Spleen (tissue), 11 donors: ENCODE results near the gene USP53. TPM values are rescaled to one million over a fixed set of nuclear protein-coding genes. Genes with fewer than 3 reads are reported as not detected.

ENCODE experiments used
- DNase-seq: peaks from one replicate; pipeline ENCODE4 v3.0.0-alpha.2; 2020
- H3K27ac ChIP-seq, 8 donors: fragments of 200-600 bp; sonication (generic) in 7 of 8; 1 replicate in 4 of 8; 2 replicates in 4 of 8; pipeline versions ENCODE4 v1.5.0 to v1.8.0; 2016 to 2021; ENCODE audit warnings: inconsistent platforms in 4 of 8, mild to moderate bottlenecking in 4 of 8, moderate library complexity in 1 of 8
- H3K27me3 ChIP-seq, 7 donors: fragments of 200-600 bp; sonication (generic) in 6 of 7; replicated peaks in 1 of 7; 1 replicate in 4 of 7; 2 replicates in 3 of 7; pipeline versions ENCODE4 v1.5.0 to v1.8.0; 2016 to 2021; ENCODE audit warnings: inconsistent platforms in 3 of 7, mild to moderate bottlenecking in 1 of 7
- H3K36me3 ChIP-seq, 6 donors: fragments of 200-600 bp; sonication (generic) in 5 of 6; 1 replicate in 4 of 6; 2 replicates in 2 of 6; pipeline versions ENCODE4 v1.5.0 to v1.8.0; 2016 to 2021; ENCODE audit warnings: inconsistent platforms in 2 of 6
- H3K4me1 ChIP-seq, 6 donors: fragments of 200-600 bp; sonication (generic) in 5 of 6; 1 replicate in 3 of 6; 2 replicates in 3 of 6; pipeline versions ENCODE4 v1.5.0 to v1.8.0; 2016 to 2021; ENCODE audit warnings: inconsistent platforms in 3 of 6
- H3K4me3 ChIP-seq, 8 donors: fragments of 200-600 bp; sonication (generic) in 7 of 8; 1 replicate in 4 of 8; 2 replicates in 4 of 8; pipeline versions ENCODE4 v1.5.0 to v1.8.0; 2016 to 2021; ENCODE audit warnings: inconsistent platforms in 4 of 8, mild to moderate bottlenecking in 4 of 8, moderate library complexity in 2 of 8
- H3K9me3 ChIP-seq, 8 donors: fragments of 200-600 bp; sonication (generic) in 7 of 8; 1 replicate in 4 of 8; 2 replicates in 4 of 8; pipeline versions ENCODE4 v1.5.0 to v1.8.0; 2016 to 2021; ENCODE audit warnings: inconsistent platforms in 4 of 8
- CTCF ChIP-seq, 11 experiments: fragments of 200-600 bp in 7 of 11; fragments of 450-650 bp in 4 of 11; sonication (generic) in 4 of 11; IDR thresholded peaks in 8 of 11; conservative IDR thresholded peaks in 3 of 11; 1 replicate in 7 of 11; 2 replicates in 4 of 11; pipeline versions ENCODE4 v1.4.0 to v1.8.0; 2016 to 2021; ENCODE audit warnings: antibody characterized with exemption in 11 of 11, inconsistent platforms in 4 of 11, mild to moderate bottlenecking in 1 of 11
- POLR2A ChIP-seq, 3 donors: fragments of 450-650 bp; IDR thresholded peaks; one replicate each; pipeline ENCODE4 v1.5.1; 2017; ENCODE audit warnings: antibody characterized with exemption in 3 of 3, mild to moderate bottlenecking in 1 of 3
- POLR2AphosphoS5 ChIP-seq, 3 donors: sonication (generic); formaldehyde crosslinking; IDR thresholded peaks; one replicate each; pipeline ENCODE4 v1.5.1; 2017; ENCODE audit warnings: antibody characterized with exemption in 3 of 3
- WGBS, 5 donors: extraction: QIAGEN DNeasy Blood & Tissue Kit in 3 of 5; methylation state at CpG; one replicate each; pipeline versions ENCODE4 v1.1.5 to v1.1.7; 2013 to 2018; 5-methylcytosine and 5-hydroxymethylcytosine counted together
- intact Hi-C: fragments of 100-400 bp; cut with DNase I; formaldehyde crosslinking; loops from one replicate; pipeline ENCODE4 v1.15.0; 2023; ENCODE audit warnings: low total_unique reads
- polyA plus RNA-seq, 3 donors: library from polyadenylated mRNA; stranded (reverse); fragments of 200-250 nt; gene quantifications; one replicate each; pipeline ENCODE4 v1.2.1, GENCODE V29; 2013
- total RNA-seq, 7 donors: library from RNA; depleted of rRNA in 3 of 7; stranded (reverse); fragments of >200 nt in 3 of 7; fragmentation: NEBNext Ultra II Directional in 4 of 7; extraction: Animal tissue kit (Norgen Biotek cat#: 25700) in 4 of 7; gene quantifications; one replicate each; pipeline versions ENCODE4 v1.1.0 to v1.2.1, GENCODE V29; 2016 to 2021
- donor health status: healthy with polysubstance abuse.
- donor health status: DM: no; HTN: no; CAD: no; lungs with moderate emphysema.
- donor health status: DM: no; HTN: no; CAD: no.
- donor health status: Bipolar disorder and iron deficiency.
- donor health status: healthy.
- donor health status: DM: no; HTN: no; CAD: no.
- donor health status: DM: yes; HTN: yes; CAD: no.

The USP53 gene
- total and polyA plus RNA-seq, 10 donors = 4.0 to 42.6 (median 18.6) TPM

GRCh38 chr4:119207051-119207450 is 5.5 kb upstream of the USP53 start:
- 11 to 18% (median 15%) methylated on average over 1 of the region's 1 CpG for WGBS, 5 donors
- Histone ChIP-seq H3K27me3 (no peaks in the 10 kb centered on the region), H3K4me3 (no peak overlapping the region), H3K4me1 (peaks cover 0 to 12% (median 0%) of the 10 kb centered on the region in 6 donors), H3K9me3 (no peaks in the 10 kb centered on the region), H3K36me3 (no peaks in the 10 kb centered on the region), H3K27ac (peak overlapping the region in 5 of 8 donors; percentile 3 to 56 (median 52))
- TF ChIP-seq POLR2A (IDR thresholded peaks at IDR 0.05) (no peak), POLR2AphosphoS5 (IDR thresholded peaks at IDR 0.05) (no peak), CTCF (IDR thresholded peaks at IDR 0.05 in 8 of 11, conservative IDR thresholded peaks at IDR 0.05 in 3 of 11) (no peak)
- intact Hi-C loops = no loop called here
- DNase-seq = no peak

- no peak for DNase-seq
- intact Hi-C loops = no loop called here
- Histone ChIP-seq H3K4me3 (no peak overlapping the region), H3K9me3 (no peaks in the 10 kb centered on the region), H3K4me1 (peaks cover 0 to 26% (median 11%) of the 10 kb centered on the region in 6 donors), H3K27me3 (no peaks in the 10 kb centered on the region), H3K27ac (peak overlapping the region in 1 of 8 donors; percentile 21), H3K36me3 (no peaks in the 10 kb centered on the region)
- TF ChIP-seq POLR2A (IDR thresholded peaks at IDR 0.05) = no peak
- no peak for TF ChIP-seq CTCF (IDR thresholded peaks at IDR 0.05 in 8 of 11, conservative IDR thresholded peaks at IDR 0.05 in 3 of 11)
- TF ChIP-seq POLR2AphosphoS5 (IDR thresholded peaks at IDR 0.05) = no peak
Measured at GRCh38 chr4:119209077-119209476, 3.4 kb upstream of the USP53 start.

- WGBS, 5 donors = 90 to 100% (median 93%) methylated on average over 1 of the region's 1 CpG
- intact Hi-C loops = no loop called here
Measured at GRCh38 chr4:119209586-119209985, 2.9 kb upstream of the USP53 start.

GRCh38 chr4:119210775-119211174 is 1.7 kb upstream of the USP53 start:
- no peak overlapping the region for H3K27ac ChIP-seq
- intact Hi-C loops = loop anchor here (5.0 to 10.0 kb wide), 2 partner anchors 92 to 166 kb away; a partner anchor contains a TSS
- H3K4me1 ChIP-seq = peaks cover 0 to 36% (median 15%) of the 10 kb centered on the region in 6 donors
- DNase-seq = no peak
- H3K36me3 ChIP-seq = no peaks in the 10 kb centered on the region
- H3K27me3 ChIP-seq = no peaks in the 10 kb centered on the region
- 80 to 93% (median 86%) methylated on average over 4 of the region's 4 CpGs for WGBS, 5 donors
- TF ChIP-seq POLR2A (IDR thresholded peaks at IDR 0.05) (no peak), POLR2AphosphoS5 (IDR thresholded peaks at IDR 0.05) (no peak), CTCF (IDR thresholded peaks at IDR 0.05 in 8 of 11, conservative IDR thresholded peaks at IDR 0.05 in 3 of 11) (no peak)
- no peaks in the 10 kb centered on the region for H3K9me3 ChIP-seq
- peak overlapping the region in 2 of 8 donors; percentile 66 to 82 for H3K4me3 ChIP-seq

More at GRCh38 chr4:119209586-119209985, 2.9 kb upstream of the USP53 start:
- no peak overlapping the region for H3K4me3 ChIP-seq
- no peaks in the 10 kb centered on the region for H3K9me3 ChIP-seq
- H3K27me3 ChIP-seq = no peaks in the 10 kb centered on the region
- TF ChIP-seq POLR2A (IDR thresholded peaks at IDR 0.05) (no peak), POLR2AphosphoS5 (IDR thresholded peaks at IDR 0.05) (no peak), CTCF (IDR thresholded peaks at IDR 0.05 in 8 of 11, conservative IDR thresholded peaks at IDR 0.05 in 3 of 11) (no peak)
- H3K36me3 ChIP-seq = no peaks in the 10 kb centered on the region
- peaks cover 0 to 30% (median 13%) of the 10 kb centered on the region in 6 donors for H3K4me1 ChIP-seq
- no peak for DNase-seq
- H3K27ac ChIP-seq = no peak overlapping the region
